Activated CD8-positive, alpha-beta memory T cell treated with anti-CD3 and anti-CD28 coated beads for 36 hours (primary cell): ENCODE results near the gene CROCC. TPM values are rescaled to one million over a fixed set of nuclear protein-coding genes. Genes with fewer than 3 reads are reported as not detected.
"Not testable (repeated sequence)": the region's sequence is repeated elsewhere in the genome, so short reads cannot be mapped to it uniquely, and the experiment has no call there.

Experiments used
- CTCF ChIA-PET: fragments of 350-600 bp; sonication (Branson Sonifier 250); formaldehyde crosslinking; loops from one replicate; lab custom pipeline; 2021; ENCODE audit warnings: antibody characterized with exemption; lab: Charles Lee
- POLR2A ChIA-PET: fragments of 350-600 bp; sonication (Branson Sonifier 250); formaldehyde crosslinking; loops from one replicate; lab custom pipeline; 2021; ENCODE audit warnings: antibody characterized with exemption; lab: Charles Lee
- total RNA-seq, 2 experiments: library from RNA; stranded (reverse); gene quantifications; one replicate each; pipeline ENCODE4 v1.2.3, GENCODE V29; 2021

Gene CROCC
- total RNA-seq, 2 experiments from 2014 or later, result 20.4 to 21.4 TPM

GRCh38 chr1:16895598-16896315 is 26.0 kb upstream of the CROCC start, which contains the start of gene RNU1-2:
RNU1-2 (plus strand) TSS chr1:16895980.
- ChIA-PET POLR2A (interaction anchor here (0.7 to 1.2 kb wide), 5 partner anchors 9 to 382 kb away, joined by 3 to 14 read pairs (median 3); no protein-coding TSS in a partner anchor), CTCF (interaction anchor here (1.4 kb wide), 1 partner anchor 9 kb away, joined by 4 read pairs; no protein-coding TSS in a partner anchor)

GRCh38 chr1:16896316-16897055 is 25.2 kb upstream of the CROCC start:
- CTCF ChIA-PET, result interaction anchor here (0.6 to 1.4 kb wide), 2 partner anchors 8 to 110 kb away, joined by 4 read pairs; no protein-coding TSS in a partner anchor

GRCh38 chr1:16897653-16898052 is 24.1 kb upstream of the CROCC start:
- POLR2A ChIA-PET, result interaction anchor here (0.6 kb wide), 1 partner anchor 269 kb away, joined by 3 read pairs; no protein-coding TSS in a partner anchor
- CTCF ChIA-PET, result not testable (repeated sequence)

More at GRCh38 chr1:16896316-16897055, 25.2 kb upstream of the CROCC start:
- POLR2A ChIA-PET, result interaction anchor here (0.7 to 1.2 kb wide), 5 partner anchors 8 to 383 kb away, joined by 3 to 14 read pairs (median 3); no protein-coding TSS in a partner anchor

GRCh38 chr1:16898298-16898697 is 23.4 kb upstream of the CROCC start:
- CTCF ChIA-PET, POLR2A ChIA-PET: not testable (repeated sequence)

GRCh38 chr1:16899020-16899419 is 22.7 kb upstream of the CROCC start:
- POLR2A ChIA-PET, result not testable (repeated sequence)
- CTCF ChIA-PET, result interaction anchor here (0.6 kb wide), 1 partner anchor 117 kb away, joined by 3 read pairs; no protein-coding TSS in a partner anchor

- POLR2A ChIA-PET, result no interaction called here
- CTCF ChIA-PET, result no interaction called here
Measured at GRCh38 chr1:16900751-16901150, 21.0 kb upstream of the CROCC start.

GRCh38 chr1:16901371-16901770 is 20.4 kb upstream of the CROCC start:
- CTCF ChIA-PET, result interaction anchor here (0.7 kb wide), 1 partner anchor 617 kb away, joined by 3 read pairs; no protein-coding TSS in a partner anchor
- POLR2A ChIA-PET, result not testable (repeated sequence)

GRCh38 chr1:16903054-16903453 is 18.7 kb upstream of the CROCC start:
- ChIA-PET POLR2A (interaction anchor here (0.9 to 1.0 kb wide), 2 partner anchors 12 to 64 kb away, joined by 3 to 4 read pairs; no protein-coding TSS in a partner anchor), CTCF (no interaction called here)

GRCh38 chr1:16903458-16903796 is 18.3 kb upstream of the CROCC start:
- ChIA-PET POLR2A (interaction anchor here (0.7 to 1.0 kb wide), 3 partner anchors 12 to 64 kb away, joined by 3 to 4 read pairs (median 3); no protein-coding TSS in a partner anchor), CTCF (no interaction called here)

GRCh38 chr1:16904560-16905109 is 17.1 kb upstream of the CROCC start:
- POLR2A ChIA-PET, result interaction anchor here (0.6 to 1.9 kb wide), 8 partner anchors 8 to 391 kb away, joined by 3 to 14 read pairs (median 5); partner anchors contain the start of genes CROCC, RNU1-1 and RNU1-2
- CTCF ChIA-PET, result interaction anchor here (1.1 kb wide), 1 partner anchor 8 kb away, joined by 4 read pairs; no protein-coding TSS in a partner anchor

GRCh38 chr1:16905110-16905867 is 16.4 kb upstream of the CROCC start:
- ChIA-PET POLR2A (interaction anchor here (0.6 to 1.9 kb wide), 9 partner anchors 9 to 743 kb away, joined by 3 to 14 read pairs (median 5); partner anchors contain the start of genes CROCC, RNU1-1 and RNU1-2), CTCF (interaction anchor here (0.6 to 1.1 kb wide), 2 partner anchors 9 to 189 kb away, joined by 3 to 4 read pairs; no protein-coding TSS in a partner anchor)

GRCh38 chr1:16905868-16906702 is 15.6 kb upstream of the CROCC start:
- POLR2A ChIA-PET, result interaction anchor here (0.7 to 1.9 kb wide), 4 partner anchors 9 to 744 kb away, joined by 3 to 14 read pairs (median 6); partner anchors contain the start of gene RNU1-1

GRCh38 chr1:16906873-16907272 is 14.9 kb upstream of the CROCC start:
- ChIA-PET CTCF (no interaction called here), POLR2A (no interaction called here)

More at GRCh38 chr1:16905868-16906702, 15.6 kb upstream of the CROCC start:
- CTCF ChIA-PET, result no interaction called here

- CTCF ChIA-PET, result no interaction called here
- POLR2A ChIA-PET, result no interaction called here
Measured at GRCh38 chr1:16907870-16908758, 13.6 kb upstream of the CROCC start.

GRCh38 chr1:16911851-16912721 is 9.6 kb upstream of the CROCC start:
- POLR2A ChIA-PET, CTCF ChIA-PET: not testable (repeated sequence)
